OCI-LY3 (cell line): Measurements from ENCODE around the gene TGDS.

Experiments
- CTCF ChIP-seq: fragments of 200-600, 300-600 bp; sonication (generic); IDR thresholded peaks from 2 replicates; pipeline ENCODE4 v1.5.1; 2014; ENCODE audit warnings: antibody characterized with exemption, low read length, low read depth
- EZH2phosphoT487 ChIP-seq: fragments of 200-600 bp; shearing (Covaris generic); IDR thresholded peaks from 2 replicates; pipeline ENCODE4 v1.6.1; 2018; ENCODE audit warnings: antibody characterized with exemption, mixed run types, low read depth

DNA sequence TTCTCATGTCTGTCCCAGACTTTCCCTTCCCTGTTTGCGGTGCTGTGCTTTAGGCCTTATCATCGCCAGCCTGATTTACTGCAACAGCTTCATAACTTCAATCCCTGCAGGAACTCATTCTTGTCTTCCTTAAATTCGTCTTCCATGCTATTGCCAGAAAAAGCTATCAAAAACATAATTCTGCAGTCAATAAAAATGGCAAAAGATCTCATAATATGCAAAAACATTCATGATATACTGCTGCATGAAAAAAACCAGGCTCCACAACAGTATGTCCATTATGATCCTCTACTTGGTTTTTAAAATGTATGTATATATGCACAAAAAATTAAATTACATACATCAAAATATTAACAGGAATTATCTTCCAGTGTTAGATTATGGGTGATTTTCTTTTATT lies 28.4 kb downstream of the TGDS start:
- TF ChIP-seq CTCF (no peak), EZH2phosphoT487 (no peak)
